Neural cell (in vitro differentiated cells): ENCODE measurements around the gene NPIPB6. TPM values are rescaled to one million over a fixed set of nuclear protein-coding genes. Genes with fewer than 3 reads are reported as not detected.

Experiments
- H2AFZ ChIP-seq: fragments of 200-600, 300-800 bp; sonication (generic), shearing (Covaris generic); 2 replicates; pipeline ENCODE4 v1.6.0; 2014; ENCODE audit warnings: low read depth, mild to moderate bottlenecking, antibody characterized with exemption, low read length, moderate library complexity
- H3F3A ChIP-seq: fragments of 200-600 bp; shearing (Covaris generic); 2 replicates; pipeline ENCODE4 v1.6.1; 2016; ENCODE audit warnings: mild to moderate bottlenecking, moderate library complexity, mixed read lengths, antibody characterized with exemption, low read length; ENCODE audit not compliant: insufficient read depth, poor library complexity, severe bottlenecking
- H3K27ac ChIP-seq: fragments of 200-600, 300-800 bp; sonication (generic), shearing (Covaris generic); 2 replicates; pipeline ENCODE4 v1.5.1; 2014; ENCODE audit warnings: mild to moderate bottlenecking, low read length, moderate library complexity
- H3K27me3 ChIP-seq: fragments of 300-800, 200-600 bp; sonication (generic), shearing (Covaris generic); 2 replicates; pipeline ENCODE4 v1.6.0; 2014; ENCODE audit warnings: mild to moderate bottlenecking, low read depth, low read length, moderate library complexity; ENCODE audit not compliant: insufficient read depth
- H3K36me3 ChIP-seq: fragments of 300-800, 200-600 bp; sonication (generic), shearing (Covaris generic); 2 replicates; pipeline ENCODE4 v1.5.1; 2014; ENCODE audit warnings: mild to moderate bottlenecking, antibody characterized with exemption, low read length, moderate library complexity; ENCODE audit not compliant: insufficient read depth
- H3K4me2 ChIP-seq: fragments of 300-800, 200-600 bp; sonication (generic), shearing (Covaris generic); 2 replicates; pipeline ENCODE4 v1.6.0; 2014; ENCODE audit warnings: mild to moderate bottlenecking, low read length
- H3K4me3 ChIP-seq: fragments of 300-800, 200-600 bp; sonication (generic), shearing (Covaris generic); 2 replicates; pipeline ENCODE4 v1.5.1; 2014; ENCODE audit warnings: mild to moderate bottlenecking, low read length, moderate library complexity
- H3K79me2 ChIP-seq: fragments of 200-600 bp; shearing (Covaris generic); replicated peaks from 2 replicates; pipeline ENCODE4 v1.6.0; 2014; ENCODE audit warnings: mild to moderate bottlenecking, low read length, moderate library complexity; ENCODE audit not compliant: insufficient read depth
- H3K9ac ChIP-seq: fragments of 300-800, 200-600 bp; sonication (generic), shearing (Covaris generic); 2 replicates; pipeline ENCODE4 v1.6.1; 2016; ENCODE audit warnings: mild to moderate bottlenecking, low read length, mixed read lengths
- H3K9me2 ChIP-seq: fragments of 200-600 bp; shearing (Covaris generic); 2 replicates; pipeline ENCODE4 v1.6.1; 2016; ENCODE audit warnings: mild to moderate bottlenecking, low read length, mixed read lengths; ENCODE audit not compliant: insufficient read depth
- H3K9me3 ChIP-seq: fragments of 200-600, 300-800 bp; sonication (generic), shearing (Covaris generic); 2 replicates; pipeline ENCODE4 v1.6.1; 2016; ENCODE audit warnings: mild to moderate bottlenecking, mixed run types, low read length, moderate library complexity, mixed read lengths
- H4K20me1 ChIP-seq: fragments of 200-600 bp; shearing (Covaris generic); 2 replicates; pipeline ENCODE4 v1.6.1; 2016; ENCODE audit warnings: mild to moderate bottlenecking, mixed run types; ENCODE audit not compliant: insufficient read depth
- EP300 ChIP-seq: fragments of 450-650 bp; conservative IDR thresholded peaks from 2 replicates; pipeline ENCODE4 v1.6.1; 2014; ENCODE audit warnings: antibody characterized with exemption, mild to moderate bottlenecking, moderate library complexity; ENCODE audit not compliant: poor library complexity, severe bottlenecking
- EZH2 ChIP-seq: fragments of 200-600, 300-800 bp; shearing (Covaris generic), sonication (generic); IDR thresholded peaks from 2 replicates; pipeline ENCODE4 v1.6.1; 2014; ENCODE audit warnings: antibody characterized with exemption, low read length, borderline replicate concordance, mild to moderate bottlenecking; ENCODE audit not compliant: insufficient read depth, poor library complexity, severe bottlenecking
- MXI1 ChIP-seq: fragments of 450-650 bp; conservative IDR thresholded peaks from 2 replicates; pipeline ENCODE4 v1.6.1; 2014; ENCODE audit warnings: antibody characterized with exemption, mild to moderate bottlenecking; ENCODE audit not compliant: poor library complexity, severe bottlenecking
- POLR2AphosphoS5 ChIP-seq: IDR thresholded peaks from 2 replicates; pipeline ENCODE4 v1.6.1; 2012
- RAD21 ChIP-seq: fragments of 450-650 bp; conservative IDR thresholded peaks from 2 replicates; pipeline ENCODE4 v1.6.1; 2014; ENCODE audit warnings: antibody characterized with exemption, mild to moderate bottlenecking, moderate library complexity
- REST ChIP-seq: IDR thresholded peaks from 2 replicates; pipeline ENCODE4 v1.6.1; 2012; ENCODE audit warnings: borderline replicate concordance
- SMC3 ChIP-seq: fragments of 450-650 bp; conservative IDR thresholded peaks from 2 replicates; pipeline ENCODE4 v1.6.1; 2014; ENCODE audit warnings: antibody characterized with exemption, mild to moderate bottlenecking, moderate library complexity; ENCODE audit not compliant: poor library complexity
- TAF1 ChIP-seq: IDR thresholded peaks from 2 replicates; pipeline ENCODE4 v1.6.1; 2012; ENCODE audit warnings: low read depth
- polyA plus RNA-seq: library from polyadenylated mRNA; depleted of rRNA; stranded (reverse); fragments of >200 nt; gene quantifications from 2 replicates; pipeline ENCODE4 v1.2.3, GENCODE V29; 2014
- TF ChIP-seq, protein P1 (sequence below): fragments of 450-650 bp; IDR thresholded peaks from 2 replicates; pipeline ENCODE4 v1.5.1; 2014; ENCODE audit warnings: antibody characterized with exemption, mild to moderate bottlenecking, moderate library complexity; ENCODE audit not compliant: poor library complexity, severe bottlenecking

The NPIPB6 gene
- polyA plus RNA-seq, 1 donor from 2014 or later: 0.88 TPM

DNA sequence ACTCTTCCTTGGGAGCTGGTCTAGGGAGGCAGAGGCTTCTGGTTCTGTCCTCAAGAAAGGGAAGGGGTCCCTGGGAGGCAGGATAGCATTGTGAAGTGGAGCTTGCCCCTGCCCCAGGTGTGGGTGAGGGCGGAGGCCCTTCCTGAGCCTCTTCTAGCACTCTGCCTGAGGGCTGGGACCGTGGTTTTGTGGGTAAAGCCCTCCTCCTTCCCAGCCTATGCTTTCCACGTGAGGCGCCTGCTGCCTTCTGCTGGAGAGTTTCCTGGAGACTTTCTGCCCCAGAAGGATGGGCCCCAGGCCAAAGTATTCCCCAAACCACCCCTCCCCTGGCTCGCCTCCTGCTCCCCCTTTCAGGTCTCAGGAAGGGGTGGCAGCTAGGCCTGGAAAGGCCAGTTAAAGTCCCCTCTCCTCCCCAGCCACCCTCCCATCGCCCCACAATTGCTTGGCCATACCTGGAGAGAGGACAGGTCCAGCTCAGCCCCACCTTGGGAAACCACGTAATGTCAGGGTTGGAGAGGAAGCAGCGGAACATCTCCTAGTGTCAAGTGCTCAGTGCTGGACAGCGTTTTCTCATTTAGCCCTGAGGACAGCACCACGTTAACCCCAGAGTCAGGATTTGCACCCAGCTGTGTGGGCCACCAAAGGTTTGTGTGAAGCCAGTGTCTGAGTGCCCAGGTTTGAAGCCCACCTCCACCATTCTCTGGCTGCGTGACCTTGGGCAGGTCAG, 65.4 kb downstream of the NPIPB6 start:
- Histone ChIP-seq H3K36me3 (peaks cover 18% of the 10 kb centered on the region), H2AFZ (no peak overlapping the region), H3K9me3 (no peaks in the 10 kb centered on the region), H3K4me2 (no peak overlapping the region), H3K9me2 (no peaks in the 10 kb centered on the region), H4K20me1 (peaks cover 76% of the 10 kb centered on the region), H3K27ac (no peak overlapping the region), H3F3A (no peaks in the 10 kb centered on the region), H3K4me3 (peak overlapping the region; percentile 49), H3K79me2 (peaks cover 99% of the 10 kb centered on the region), H3K9ac (no peak overlapping the region), H3K27me3 (no peaks in the 10 kb centered on the region)
- TF ChIP-seq POLR2AphosphoS5: no peak
- no peak for TF ChIP-seq REST
- no peak for TF ChIP-seq EP300
- TF ChIP-seq RAD21: no peak
- no peak for TF ChIP-seq TAF1
- no peak for TF ChIP-seq SMC3
- TF ChIP-seq, protein P1, sequence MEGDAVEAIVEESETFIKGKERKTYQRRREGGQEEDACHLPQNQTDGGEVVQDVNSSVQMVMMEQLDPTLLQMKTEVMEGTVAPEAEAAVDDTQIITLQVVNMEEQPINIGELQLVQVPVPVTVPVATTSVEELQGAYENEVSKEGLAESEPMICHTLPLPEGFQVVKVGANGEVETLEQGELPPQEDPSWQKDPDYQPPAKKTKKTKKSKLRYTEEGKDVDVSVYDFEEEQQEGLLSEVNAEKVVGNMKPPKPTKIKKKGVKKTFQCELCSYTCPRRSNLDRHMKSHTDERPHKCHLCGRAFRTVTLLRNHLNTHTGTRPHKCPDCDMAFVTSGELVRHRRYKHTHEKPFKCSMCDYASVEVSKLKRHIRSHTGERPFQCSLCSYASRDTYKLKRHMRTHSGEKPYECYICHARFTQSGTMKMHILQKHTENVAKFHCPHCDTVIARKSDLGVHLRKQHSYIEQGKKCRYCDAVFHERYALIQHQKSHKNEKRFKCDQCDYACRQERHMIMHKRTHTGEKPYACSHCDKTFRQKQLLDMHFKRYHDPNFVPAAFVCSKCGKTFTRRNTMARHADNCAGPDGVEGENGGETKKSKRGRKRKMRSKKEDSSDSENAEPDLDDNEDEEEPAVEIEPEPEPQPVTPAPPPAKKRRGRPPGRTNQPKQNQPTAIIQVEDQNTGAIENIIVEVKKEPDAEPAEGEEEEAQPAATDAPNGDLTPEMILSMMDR: no peak
- TF ChIP-seq MXI1: no peak
- no peak for TF ChIP-seq EZH2

- no peaks in the 10 kb centered on the region for H3K27me3 ChIP-seq
- TF ChIP-seq MXI1: no peak
- TF ChIP-seq EP300: no peak
- TF ChIP-seq REST: no peak
- TF ChIP-seq, protein P1: no peak
- no peak for TF ChIP-seq SMC3
- no peak for TF ChIP-seq RAD21
- no peak for TF ChIP-seq POLR2AphosphoS5
- no peak for TF ChIP-seq TAF1
- no peak for TF ChIP-seq EZH2
- H3K9ac ChIP-seq: no peak overlapping the region
- H3K9me3 ChIP-seq: no peaks in the 10 kb centered on the region
- no peaks in the 10 kb centered on the region for H3F3A ChIP-seq
- peaks cover 18% of the 10 kb centered on the region for H3K36me3 ChIP-seq
- H3K27ac ChIP-seq: no peak overlapping the region
- H3K4me3 ChIP-seq: peak overlapping the region; percentile 49
- H4K20me1 ChIP-seq: peaks cover 69% of the 10 kb centered on the region
- H3K79me2 ChIP-seq: peaks cover 98% of the 10 kb centered on the region
- no peaks in the 10 kb centered on the region for H3K9me2 ChIP-seq
- no peak overlapping the region for H3K4me2 ChIP-seq
- H2AFZ ChIP-seq: no peak overlapping the region
Observed at GRCh38 chr16:28297308-28297707, 66.0 kb downstream of the NPIPB6 start.
